ENCODE results near the gene TMEM19.

Gene TMEM19

GRCh38 chr12:71685914-71686657 lies at the start of gene TMEM19:
Gene TMEM19 (plus strand): TSS chr12:71686082. CDS start chr12:71686681, 599 bp downstream.
- DNase-seq: peak; percentile 82

- DNase-seq: no peak
Observed at GRCh38 chr12:71636704-71637115, 49.2 kb upstream of the TMEM19 start.

GRCh38 chr12:71638499-71638898 lies 47.4 kb upstream of the TMEM19 start:
- DNase-seq: no peak

GRCh38 chr12:71639341-71639760 lies 46.5 kb upstream of the TMEM19 start:
- no peak for DNase-seq

- no peak for DNase-seq
Observed at GRCh38 chr12:71640316-71640715, 45.6 kb upstream of the TMEM19 start.

GRCh38 chr12:71641390-71641789 lies 44.5 kb upstream of the TMEM19 start:
- DNase-seq: no peak

GRCh38 chr12:71642264-71642663 lies 43.6 kb upstream of the TMEM19 start:
- no peak for DNase-seq

GRCh38 chr12:71645268-71645667 lies 40.6 kb upstream of the TMEM19 start:
- DNase-seq: no peak

GRCh38 chr12:71646512-71646911 lies 39.4 kb upstream of the TMEM19 start:
- no peak for DNase-seq

GRCh38 chr12:71648537-71648936 lies 37.3 kb upstream of the TMEM19 start:
- DNase-seq: no peak

GRCh38 chr12:71649401-71649800 lies 36.5 kb upstream of the TMEM19 start:
- no peak for DNase-seq

GRCh38 chr12:71652656-71653055 lies 33.2 kb upstream of the TMEM19 start:
- DNase-seq: no peak

GRCh38 chr12:71653137-71653536 lies 32.7 kb upstream of the TMEM19 start:
- DNase-seq: no peak

- no peak for DNase-seq
Observed at GRCh38 chr12:71654200-71654599, 31.7 kb upstream of the TMEM19 start.

- DNase-seq: no peak
Observed at GRCh38 chr12:71655495-71655894, 30.4 kb upstream of the TMEM19 start.

GRCh38 chr12:71655907-71656306 lies 30.0 kb upstream of the TMEM19 start:
- no peak for DNase-seq

- DNase-seq: no peak
Observed at GRCh38 chr12:71656740-71657139, 29.1 kb upstream of the TMEM19 start.

GRCh38 chr12:71661977-71662530 lies 23.8 kb upstream of the TMEM19 start:
- no peak for DNase-seq

- DNase-seq: peak; percentile 78
Observed at GRCh38 chr12:71662849-71663560, 22.9 kb upstream of the TMEM19 start.

- peak; percentile 91 for DNase-seq
Observed at GRCh38 chr12:71663561-71664410, 22.1 kb upstream of the TMEM19 start, which contains the start of the genes THAP2 and ZFC3H1. Gene THAP2 (plus strand): TSS chr12:71664301. CDS start chr12:71664510, 209 bp downstream. Gene ZFC3H1 (minus strand): TSS chr12:71663848. CDS start chr12:71663610, 238 bp downstream.

- DNase-seq: no peak
Observed at GRCh38 chr12:71664411-71665089, 21.3 kb upstream of the TMEM19 start.

GRCh38 chr12:71665090-71665463 lies 20.8 kb upstream of the TMEM19 start:
- DNase-seq: no peak
